ENCODE results near the gene FAM222A.
A peak's percentile ranks its signal among the peaks of the same experiment; 100 is the strongest.

Gene FAM222A

GRCh38 chr12:109792992-109793391 lies 79.4 kb downstream of the FAM222A start:
- no peak for DNase-seq (ENCODE audit: insufficient read length, low spot score)
- no peak for FAIRE-seq
- no peak for TF ChIP-seq CTCF (IDR thresholded peaks at IDR 0.05; ENCODE audit: insufficient read depth, missing control alignments)

- no peak for TF ChIP-seq CTCF (IDR thresholded peaks at IDR 0.05; ENCODE audit: insufficient read depth, missing control alignments)
- no peak for FAIRE-seq
Measured at GRCh38 chr12:109793411-109793810, 79.8 kb downstream of the FAM222A start.

GRCh38 chr12:109793826-109794501 lies 80.3 kb downstream of the FAM222A start:
- FAIRE-seq (no peak), DNase-seq (ENCODE audit: insufficient read length, low spot score) (no peak)
- TF ChIP-seq CTCF (IDR thresholded peaks at IDR 0.05; ENCODE audit: insufficient read depth, missing control alignments) = no peak

More at GRCh38 chr12:109793411-109793810, 79.8 kb downstream of the FAM222A start:
- DNase-seq (ENCODE audit: insufficient read length, low spot score) = no peak

- DNase-seq (ENCODE audit: insufficient read length, low spot score) (no peak), FAIRE-seq (no peak)
- no peak for TF ChIP-seq CTCF (IDR thresholded peaks at IDR 0.05; ENCODE audit: insufficient read depth, missing control alignments)
Measured at GRCh38 chr12:109795023-109795422, 81.4 kb downstream of the FAM222A start.

- DNase-seq (ENCODE audit: insufficient read length, low spot score) (no peak), FAIRE-seq (no peak)
- TF ChIP-seq CTCF (IDR thresholded peaks at IDR 0.05; ENCODE audit: insufficient read depth, missing control alignments) = no peak
Measured at GRCh38 chr12:109796057-109796456, 82.4 kb downstream of the FAM222A start.

GRCh38 chr12:109797905-109798669 lies 84.5 kb downstream of the FAM222A start:
- DNase-seq (ENCODE audit: insufficient read length, low spot score) (no peak), FAIRE-seq (no peak)

More at GRCh38 chr12:109797905-109798669, 84.5 kb downstream of the FAM222A start:
- TF ChIP-seq CTCF (IDR thresholded peaks at IDR 0.05; ENCODE audit: insufficient read depth, missing control alignments) = peak; percentile 15
